ENCODE results near the gene ETFA.
"Not testable (repeated sequence)": the region's sequence is repeated elsewhere in the genome, so short reads cannot be mapped to it uniquely, and the experiment has no call there.

ETFA gene

DNA sequence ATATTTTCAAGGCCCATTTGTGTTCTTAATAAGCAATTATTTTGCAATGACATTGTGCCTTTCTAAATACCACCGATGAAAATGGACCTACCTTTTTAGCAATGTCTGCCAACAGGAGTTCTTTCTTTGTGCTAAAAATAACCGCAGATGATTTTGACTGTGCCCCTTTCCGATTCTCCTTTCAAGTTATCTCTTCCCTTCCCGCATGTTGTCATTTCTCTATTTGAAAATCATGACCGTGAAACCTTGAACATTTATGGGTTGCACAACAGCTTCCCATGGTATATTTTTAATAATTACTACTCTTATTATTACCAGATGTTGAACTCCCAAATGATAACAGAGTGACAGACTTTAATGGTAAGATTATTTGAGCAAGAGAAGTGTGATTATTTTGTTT, 10.3 kb upstream of the ETFA start:
- no peak overlapping the region for H3K4me3 ChIP-seq (ENCODE audit: low read depth, low read length)
- TF ChIP-seq, protein P1, sequence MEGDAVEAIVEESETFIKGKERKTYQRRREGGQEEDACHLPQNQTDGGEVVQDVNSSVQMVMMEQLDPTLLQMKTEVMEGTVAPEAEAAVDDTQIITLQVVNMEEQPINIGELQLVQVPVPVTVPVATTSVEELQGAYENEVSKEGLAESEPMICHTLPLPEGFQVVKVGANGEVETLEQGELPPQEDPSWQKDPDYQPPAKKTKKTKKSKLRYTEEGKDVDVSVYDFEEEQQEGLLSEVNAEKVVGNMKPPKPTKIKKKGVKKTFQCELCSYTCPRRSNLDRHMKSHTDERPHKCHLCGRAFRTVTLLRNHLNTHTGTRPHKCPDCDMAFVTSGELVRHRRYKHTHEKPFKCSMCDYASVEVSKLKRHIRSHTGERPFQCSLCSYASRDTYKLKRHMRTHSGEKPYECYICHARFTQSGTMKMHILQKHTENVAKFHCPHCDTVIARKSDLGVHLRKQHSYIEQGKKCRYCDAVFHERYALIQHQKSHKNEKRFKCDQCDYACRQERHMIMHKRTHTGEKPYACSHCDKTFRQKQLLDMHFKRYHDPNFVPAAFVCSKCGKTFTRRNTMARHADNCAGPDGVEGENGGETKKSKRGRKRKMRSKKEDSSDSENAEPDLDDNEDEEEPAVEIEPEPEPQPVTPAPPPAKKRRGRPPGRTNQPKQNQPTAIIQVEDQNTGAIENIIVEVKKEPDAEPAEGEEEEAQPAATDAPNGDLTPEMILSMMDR (IDR thresholded peaks at IDR 0.05; ENCODE audit: borderline replicate concordance, insufficient read depth, low read depth, low read length) = no peak

- TF ChIP-seq, protein P1 (IDR thresholded peaks at IDR 0.05; ENCODE audit: borderline replicate concordance, insufficient read depth, low read depth, low read length) = no peak
- no peak overlapping the region for H3K4me3 ChIP-seq (ENCODE audit: low read depth, low read length)
Observed at GRCh38 chr15:76321171-76321570, 9.9 kb upstream of the ETFA start.

- H3K4me3 ChIP-seq (ENCODE audit: low read depth, low read length) = no peak overlapping the region
- TF ChIP-seq, protein P1 (IDR thresholded peaks at IDR 0.05; ENCODE audit: borderline replicate concordance, insufficient read depth, low read depth, low read length) = no peak
Observed at GRCh38 chr15:76320012-76320411, 8.7 kb upstream of the ETFA start.

DNA sequence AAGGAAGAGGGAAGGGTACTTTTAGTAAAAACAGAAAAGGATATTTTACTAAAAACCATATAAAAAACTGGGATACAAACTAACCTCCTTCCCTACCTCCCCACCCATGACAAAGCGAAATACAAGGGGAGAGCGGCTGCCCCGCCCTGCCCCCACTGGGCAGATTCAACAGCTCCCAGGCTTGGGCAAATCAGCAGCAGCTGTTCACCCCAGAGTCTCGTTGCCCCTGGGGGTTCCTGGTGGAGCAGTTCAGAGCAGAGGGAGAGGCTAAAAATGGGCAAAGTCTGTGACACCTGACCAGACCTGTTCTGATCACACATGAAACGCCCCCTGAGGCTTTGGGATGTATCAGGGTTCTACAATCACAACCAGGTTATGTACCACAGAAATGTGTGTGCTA, 2.5 kb upstream of the ETFA start:
- H3K4me3 ChIP-seq (ENCODE audit: low read depth, low read length) = no peak overlapping the region
- TF ChIP-seq, protein P1 (IDR thresholded peaks at IDR 0.05; ENCODE audit: borderline replicate concordance, insufficient read depth, low read depth, low read length) = no peak

- H3K4me3 ChIP-seq (ENCODE audit: low read depth, low read length) = not testable (repeated sequence)
Observed at GRCh38 chr15:76313175-76313567, 1.9 kb upstream of the ETFA start.

DNA sequence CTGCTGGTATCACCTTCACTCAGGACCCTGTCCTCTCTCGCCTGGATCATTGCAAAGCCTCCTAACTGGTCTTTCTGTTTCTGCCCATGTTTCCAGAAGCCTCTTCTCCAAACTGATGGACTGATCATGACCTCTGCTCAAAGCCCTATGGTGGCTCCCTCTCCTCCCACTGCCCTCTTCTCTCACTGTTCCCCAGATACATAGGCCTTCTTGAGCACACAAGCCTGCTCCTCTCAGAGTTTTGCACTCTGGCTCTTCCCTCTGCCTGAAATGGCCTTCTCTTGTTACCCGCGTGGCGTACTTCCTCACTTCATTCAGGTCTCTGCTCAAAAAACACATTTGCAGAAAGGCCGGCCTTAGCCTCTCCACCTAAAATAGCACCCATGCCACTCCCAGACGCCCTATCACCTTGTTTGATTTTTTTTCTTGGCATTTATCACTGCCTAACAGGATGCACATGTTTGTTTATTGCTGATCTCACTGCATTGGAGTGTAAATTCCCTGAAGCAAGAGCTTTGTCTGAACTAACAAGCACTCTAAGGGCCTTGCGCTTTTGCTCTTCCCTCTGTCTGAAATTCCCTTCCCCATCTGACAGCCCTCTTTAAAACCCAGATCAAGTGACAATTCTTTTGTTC, 1.4 kb upstream of the ETFA start:
- H3K4me3 ChIP-seq (ENCODE audit: low read depth, low read length) = no peak overlapping the region
- TF ChIP-seq, protein P1 (IDR thresholded peaks at IDR 0.05; ENCODE audit: borderline replicate concordance, insufficient read depth, low read depth, low read length) = no peak

DNA sequence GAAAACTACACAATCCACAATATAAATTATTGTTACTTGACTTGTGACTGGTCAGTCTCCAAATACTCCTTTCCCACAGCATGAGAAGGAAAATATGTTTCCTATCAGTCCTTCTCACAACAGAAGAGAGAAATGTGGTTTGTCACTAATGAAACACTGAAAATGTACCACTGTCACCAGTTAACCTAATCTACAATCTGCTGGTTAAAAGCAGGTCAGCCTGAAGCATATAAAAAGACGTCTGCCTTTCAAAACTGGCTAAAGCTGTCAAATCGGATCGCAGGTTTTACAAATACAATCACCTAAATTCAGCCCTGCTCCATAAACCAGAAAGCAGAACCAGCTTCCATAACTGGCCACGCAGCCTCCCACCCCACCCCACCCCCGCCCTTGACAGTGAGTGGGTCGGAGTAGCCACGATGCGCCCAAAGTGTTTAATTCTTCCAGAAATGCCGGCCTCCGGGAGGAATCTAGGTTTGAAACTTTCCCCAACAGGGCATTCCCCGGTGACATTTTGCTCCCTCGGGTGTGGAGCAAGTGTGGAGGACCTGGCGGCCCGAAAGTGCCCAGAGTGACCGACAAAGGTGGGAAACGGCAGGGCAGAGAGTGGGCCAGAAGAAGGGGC, 682 bp downstream of the ETFA start:
- peak overlapping the region; percentile 91 for H3K4me3 ChIP-seq (ENCODE audit: low read depth, low read length)

More for the DNA sequence above, 682 bp downstream of the ETFA start:
- TF ChIP-seq, protein P1 (IDR thresholded peaks at IDR 0.05; ENCODE audit: borderline replicate concordance, insufficient read depth, low read depth, low read length) = no peak
